Endothelial cell of umbilical vein (primary cell): ENCODE data around the gene LDLRAD2.

ENCODE experiments used
- EZH2 ChIP-seq: IDR thresholded peaks from 2 replicates; pipeline ENCODE4 v1.6.1; 2012; ENCODE audit warnings: borderline replicate concordance, low read depth, mild to moderate bottlenecking, moderate library complexity, low read length, inconsistent platforms; ENCODE audit not compliant: severe bottlenecking
- POLR2A ChIP-seq: IDR thresholded peaks from 2 replicates; pipeline ENCODE4 v1.6.1; 2012; ENCODE audit warnings: low read depth, mild to moderate bottlenecking, control low read depth, low read length
- POLR2AphosphoS5 ChIP-seq: IDR thresholded peaks from 2 replicates; pipeline ENCODE4 v1.6.1; 2012; ENCODE audit warnings: low read depth, mild to moderate bottlenecking, control low read depth, low read length, moderate library complexity; ENCODE audit not compliant: insufficient read depth

DNA sequence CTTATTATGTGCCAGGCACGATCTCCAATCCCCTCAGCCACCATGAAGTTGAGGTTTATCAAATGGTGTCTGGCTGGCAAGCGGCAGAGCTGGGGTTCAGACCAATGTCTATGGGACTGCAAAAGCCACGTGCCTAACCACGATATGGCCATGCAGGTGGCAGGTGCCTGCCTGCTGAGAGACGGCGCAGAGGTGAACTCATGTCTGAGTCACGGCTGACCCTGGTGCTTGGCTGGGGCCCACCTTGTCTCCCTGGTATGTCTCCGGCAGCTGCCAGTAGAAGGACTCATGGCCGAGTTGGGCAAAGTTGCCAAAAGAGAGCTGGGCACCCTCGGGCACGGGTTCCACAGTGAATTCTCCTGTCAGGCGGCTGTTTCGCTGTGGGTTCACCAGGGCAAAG, 59.9 kb downstream of the LDLRAD2 start:
- no peak for TF ChIP-seq POLR2AphosphoS5
- no peak for TF ChIP-seq POLR2A
- no peak for TF ChIP-seq EZH2
